Lower leg skin (tissue), 4 donors: ENCODE results near the gene SMIM3. TPM values are rescaled to one million over a fixed set of nuclear protein-coding genes. Genes with fewer than 3 reads are reported as not detected.

ENCODE experiments used
- DNase-seq, 2 donors: peaks; one replicate each; pipeline ENCODE4 v3.0.0-alpha.2; 2019; ENCODE audit warnings: low spot score in 2 of 2
- H3K4me3 ChIP-seq: fragments of 200-600 bp; sonication (generic); 2 replicates; pipeline ENCODE4 v1.5.1; 2017; ENCODE audit warnings: mild to moderate bottlenecking, low read depth; ENCODE audit not compliant: poor library complexity, severe bottlenecking
- CTCF ChIP-seq, 3 donors: fragments of 450-650 bp; IDR thresholded peaks; one replicate each; pipeline ENCODE4 v1.5.1; 2016; ENCODE audit warnings: antibody characterized with exemption in 3 of 3, mild to moderate bottlenecking in 3 of 3, moderate library complexity in 2 of 3
- POLR2A ChIP-seq, 2 donors: fragments of 450-650 bp; IDR thresholded peaks; one replicate each; pipeline ENCODE4 v1.6.1; 2016 to 2017; ENCODE audit warnings: antibody characterized with exemption in 2 of 2, mild to moderate bottlenecking in 1 of 2, moderate library complexity in 1 of 2
- WGBS, 2 donors: methylation state at CpG; one replicate each; pipeline ENCODE4 v1.1.5; 2018; 5-methylcytosine and 5-hydroxymethylcytosine counted together
- intact Hi-C: fragments of 100-400 bp; cut with DNase I; formaldehyde crosslinking; loops from one replicate; pipeline ENCODE4 v1.15.0; 2023; ENCODE audit warnings: low total_unique reads
- total RNA-seq, 4 donors: library from RNA; depleted of rRNA; stranded (reverse); fragments of >200 nt; gene quantifications; one replicate each; pipeline ENCODE4 v1.1.0, GENCODE V29; 2016

Gene SMIM3
- total RNA-seq, 4 donors from 2014 or later: 6.2 to 17.6 (median 9.2) TPM

- no peak overlapping the region for H3K4me3 ChIP-seq
- WGBS, 2 donors: 65 to 66% methylated on average over 6 of the region's 6 CpGs
- no peak for TF ChIP-seq POLR2A (IDR thresholded peaks at IDR 0.05)
- TF ChIP-seq CTCF (IDR thresholded peaks at IDR 0.05): no peak
- intact Hi-C loops: no loop called here
- no peak for DNase-seq
These were observed 1.7 kb downstream of the SMIM3 start for GRCh38 chr5:150780187-150780692.

GRCh38 chr5:150780816-150781221, 2.3 kb downstream of the SMIM3 start:
- no peak overlapping the region for H3K4me3 ChIP-seq
- TF ChIP-seq CTCF (IDR thresholded peaks at IDR 0.05) (no peak), POLR2A (IDR thresholded peaks at IDR 0.05) (no peak)
- intact Hi-C loops: no loop called here
- WGBS, 2 donors: 76 to 81% methylated on average over 5 of the region's 5 CpGs
- no peak for DNase-seq

GRCh38 chr5:150781706-150782614, 3.4 kb downstream of the SMIM3 start:
- intact Hi-C loops: no loop called here
- no peak for DNase-seq
- WGBS, 2 donors: 69 to 76% methylated on average over 10 of the region's 10 CpGs
- no peak for TF ChIP-seq CTCF (IDR thresholded peaks at IDR 0.05)
- TF ChIP-seq POLR2A (IDR thresholded peaks at IDR 0.05): no peak
- no peak overlapping the region for H3K4me3 ChIP-seq

GRCh38 chr5:150782850-150783249, 4.3 kb downstream of the SMIM3 start:
- no peak overlapping the region for H3K4me3 ChIP-seq
- 68 to 74% methylated on average over 3 of the region's 3 CpGs for WGBS, 2 donors
- TF ChIP-seq CTCF (IDR thresholded peaks at IDR 0.05): no peak
- no peak for TF ChIP-seq POLR2A (IDR thresholded peaks at IDR 0.05)
- intact Hi-C loops: no loop called here
- DNase-seq: no peak

- TF ChIP-seq POLR2A (IDR thresholded peaks at IDR 0.05) (no peak), CTCF (IDR thresholded peaks at IDR 0.05) (no peak)
- no peak overlapping the region for H3K4me3 ChIP-seq
- DNase-seq: peak in 1 of 2 donors; percentile 66
- 3% methylated on average over 7 of the region's 7 CpGs for WGBS, 2 donors
- intact Hi-C loops: no loop called here
These were observed 4.9 kb downstream of the SMIM3 start for GRCh38 chr5:150783422-150783928.
